Heart left ventricle (tissue), 16 donors: ENCODE results near the gene SMAD3. TPM values are rescaled to one million over a fixed set of nuclear protein-coding genes. Genes with fewer than 3 reads are reported as not detected.

Experiments used
- ATAC-seq, 4 donors: fragments of 200-7000 bp; cut with Tn5 transposase; one replicate each; pipeline ENCODE4 v1.9.1; 2020 to 2022; ENCODE audit warnings: moderate library complexity in 4 of 4, mild to moderate bottlenecking in 3 of 4, moderate number of reproducible peaks in 1 of 4
- DNase-seq, 5 donors: peaks; one replicate each; pipeline ENCODE4 v3.0.0-alpha.2; 2020
- H3K27ac ChIP-seq, 12 donors: fragments of 200-600 bp; sonication (generic) in 4 of 12; one replicate each; pipeline versions ENCODE4 v1.5.0 to v1.8.0; 2016 to 2022; ENCODE audit warnings: mild to moderate bottlenecking in 2 of 12
- H3K27me3 ChIP-seq, 9 donors: fragments of 200-600 bp; sonication (generic) in 2 of 9; one replicate each; pipeline versions ENCODE4 v1.5.1 to v1.8.0; 2016 to 2022; ENCODE audit warnings: mild to moderate bottlenecking in 3 of 9
- H3K36me3 ChIP-seq, 9 donors: fragments of 200-600 bp; sonication (generic) in 2 of 9; one replicate each; pipeline versions ENCODE4 v1.5.0 to v1.8.0; 2018 to 2022; ENCODE audit warnings: mild to moderate bottlenecking in 2 of 9
- H3K4me1 ChIP-seq, 12 donors: fragments of 200-600 bp; sonication (generic) in 4 of 12; one replicate each; pipeline versions ENCODE4 v1.5.0 to v1.8.0; 2016 to 2022; ENCODE audit warnings: mild to moderate bottlenecking in 3 of 12
- H3K4me3 ChIP-seq, 12 donors: fragments of 200-600 bp; sonication (generic) in 4 of 12; one replicate each; pipeline versions ENCODE4 v1.5.0 to v1.8.0; 2017 to 2022; ENCODE audit warnings: mild to moderate bottlenecking in 9 of 12, moderate library complexity in 4 of 12
- H3K9me3 ChIP-seq, 12 donors: fragments of 200-600 bp; sonication (generic) in 4 of 12; one replicate each; pipeline versions ENCODE4 v1.5.0 to v1.8.0; 2016 to 2022; ENCODE audit warnings: mild to moderate bottlenecking in 1 of 12
- CTCF ChIP-seq, 12 donors: fragments of 200-600 bp; sonication (generic) in 4 of 12; IDR thresholded peaks; one replicate each; pipeline versions ENCODE4 v1.5.0 to v1.8.0; 2018 to 2022; ENCODE audit warnings: antibody characterized with exemption in 12 of 12, mild to moderate bottlenecking in 5 of 12
- POLR2A ChIP-seq, 2 donors: fragments of 450-650 bp; IDR thresholded peaks; one replicate each; pipeline ENCODE4 v1.6.1; 2017; ENCODE audit warnings: antibody characterized with exemption in 2 of 2, mild to moderate bottlenecking in 2 of 2, moderate library complexity in 2 of 2
- WGBS, 4 donors: extraction: QIAGEN DNeasy Blood & Tissue Kit in 2 of 4; methylation state at CpG; one replicate each; pipeline versions ENCODE4 v1.1.5 to v1.1.7; 2013 to 2018; 5-methylcytosine and 5-hydroxymethylcytosine counted together
- intact Hi-C, 10 donors: fragments of 100-400 bp; cut with DNase I; formaldehyde crosslinking; loops; one replicate each; pipeline versions ENCODE4 v1.11.1 to v1.14.2; 2022
- polyA plus RNA-seq, 2 donors: library from polyadenylated mRNA; stranded (reverse); fragments of 200-250 nt; gene quantifications; one replicate each; pipeline ENCODE4 v1.2.3, GENCODE V29; 2013
- total RNA-seq, 9 donors: library from RNA; depleted of rRNA in 2 of 9; stranded (reverse); fragments of >200 nt in 2 of 9; fragmentation: NEBNext Ultra II Directional in 3 of 9; extraction: Animal tissue kit (Norgen Biotek cat#: 25700) in 3 of 9; gene quantifications; one replicate each; pipeline versions ENCODE4 v1.1.0 to v1.2.4, GENCODE V29; 2016 to 2023
- donor health status: ischemic (EF 13 %, LVEDD 7.1; RV severe dilation, severe dysfunction).
- donor health status: healthy with polysubstance abuse.
- donor health status: DM: no; HTN: yes; CAD: no.
- donor health status: DM: no; HTN: no; CAD: no.
- donor health status: ischemic (EF 25% LVEDD 6.9; RV normal size, moderate dysfunction).
- donor health status: ischemic (EF 25% LVEDD 5.7; RV mildly dilated, moderate dysfunction).
- donor health status: healthy.
- donor health status: DM: yes; HTN: yes; CAD: no.
- donor health status: ischemic (EF 35%, LVEDD 5.7; RV mildly dilated, moderate dysfunction).
- donor health status: nonischemic (EF 11% LVEDD 7.7; RV severe dilation, severe dysfunction).
- donor health status: DM: yes; HTN: yes; CAD: no.
- donor health status: PGD.
- donor health status: ischemic (EF 29% LVEDD 5.4; RV normal size, mild dysfunction).
- donor health status: nonischemic (EF 23%, LVEDD 6.1; RV moderate dilation, normal function).

The SMAD3 gene
- total and polyA plus RNA-seq, 11 donors: 5.6 to 34.3 (median 15.3) TPM

DNA sequence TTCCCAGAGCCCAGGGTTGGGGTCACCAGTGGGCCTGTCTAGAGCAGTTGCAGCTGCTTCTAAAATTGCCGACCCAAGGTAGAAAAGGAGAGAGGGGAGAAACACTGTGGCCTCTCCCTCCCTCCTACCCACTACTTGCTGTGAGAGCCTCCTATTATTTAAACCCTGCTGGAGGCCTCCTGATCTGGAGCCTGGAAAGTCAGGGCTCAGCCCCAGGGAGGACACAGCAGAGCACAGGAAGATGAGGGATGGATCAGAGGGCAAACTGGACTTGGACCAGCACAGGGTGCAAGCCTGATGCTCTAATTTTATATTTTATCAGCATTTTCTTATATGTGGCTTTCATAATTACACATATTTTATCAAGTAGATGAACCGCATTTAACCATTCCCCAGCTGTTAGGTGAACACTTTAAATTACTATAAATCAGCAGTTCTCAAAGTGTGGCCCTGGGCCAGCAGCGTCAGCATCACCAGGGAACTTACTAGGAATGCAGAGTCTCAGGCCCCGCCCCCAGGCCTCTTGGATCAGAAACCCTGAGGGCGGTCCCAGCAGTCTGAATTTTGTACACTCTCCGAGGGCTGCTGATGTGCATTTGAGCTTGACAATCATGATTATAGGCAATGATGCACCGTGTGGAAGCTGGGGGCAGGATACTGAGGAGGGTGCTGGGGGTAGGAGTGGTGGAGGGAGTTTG, 26.7 kb downstream of the SMAD3 start:
- TF ChIP-seq POLR2A (IDR thresholded peaks at IDR 0.05): no peak
- no peak for TF ChIP-seq CTCF (IDR thresholded peaks at IDR 0.05)
- intact Hi-C loops: no loop called here
- H3K36me3 ChIP-seq: peaks cover 0 to 13% (median 0%) of the 10 kb centered on the region in 9 donors
- H3K27ac ChIP-seq: peak overlapping the region in 8 of 12 donors; percentile 5 to 59 (median 25)
- H3K27me3 ChIP-seq: no peaks in the 10 kb centered on the region
- DNase-seq (no peak), ATAC-seq (no peak)
- no peaks in the 10 kb centered on the region for H3K9me3 ChIP-seq
- WGBS, 4 donors: 75 to 86% (median 80%) methylated on average over 7 of the region's 7 CpGs
- peaks cover 23 to 91% (median 60%) of the 10 kb centered on the region in 12 donors for H3K4me1 ChIP-seq
- H3K4me3 ChIP-seq: no peak overlapping the region

DNA sequence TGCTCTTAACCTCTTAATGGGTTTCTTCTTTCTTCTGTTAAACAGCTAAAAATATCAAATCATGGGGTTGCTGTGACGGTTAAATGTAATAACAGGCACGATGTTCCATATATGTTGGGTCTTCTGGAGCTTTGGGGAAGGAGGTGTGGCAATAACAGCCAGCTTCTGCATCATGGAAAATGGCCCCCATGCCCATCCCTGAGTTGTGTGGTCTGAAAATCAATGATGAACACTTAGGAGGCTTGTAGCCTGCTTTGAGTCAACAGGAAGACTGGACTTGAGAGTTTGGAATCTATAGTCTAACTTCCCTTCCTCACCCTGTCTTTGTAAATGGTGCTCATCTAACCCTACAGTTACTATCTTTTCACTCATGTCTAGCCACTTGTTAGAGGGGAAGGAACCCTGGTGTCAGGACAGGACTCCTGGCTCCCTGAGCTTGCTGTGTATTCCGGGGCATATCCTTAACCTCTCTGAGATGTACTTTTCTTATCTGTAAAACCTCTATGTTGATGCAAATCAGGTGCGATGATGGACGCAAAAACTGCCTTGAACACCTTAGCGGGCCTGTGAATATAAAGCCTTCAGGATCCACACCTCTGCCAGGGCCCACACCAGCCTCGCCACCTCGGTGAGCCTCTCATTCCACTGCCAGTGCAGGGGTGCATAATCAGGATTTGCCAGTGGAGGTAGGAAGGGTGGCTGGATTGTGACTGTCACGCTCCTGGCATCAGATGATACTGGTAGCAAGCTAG, 27.5 kb downstream of the SMAD3 start:
- ATAC-seq: no peak
- 90 to 93% (median 91%) methylated on average over 9 of the region's 9 CpGs for WGBS, 4 donors
- Histone ChIP-seq H3K27me3 (no peaks in the 10 kb centered on the region), H3K4me1 (peaks cover 23 to 91% (median 58%) of the 10 kb centered on the region in 12 donors), H3K4me3 (no peak overlapping the region), H3K36me3 (peaks cover 0 to 13% (median 0%) of the 10 kb centered on the region in 9 donors), H3K9me3 (no peaks in the 10 kb centered on the region), H3K27ac (peak overlapping the region in 1 of 12 donors; percentile 59)
- intact Hi-C loops: no loop called here
- TF ChIP-seq POLR2A (IDR thresholded peaks at IDR 0.05) (no peak), CTCF (IDR thresholded peaks at IDR 0.05) (no peak)
- DNase-seq: no peak

GRCh38 chr15:67093504-67093862, 28.1 kb downstream of the SMAD3 start:
- TF ChIP-seq CTCF (IDR thresholded peaks at IDR 0.05): no peak
- no peak for TF ChIP-seq POLR2A (IDR thresholded peaks at IDR 0.05)
- no peaks in the 10 kb centered on the region for H3K27me3 ChIP-seq
- 54 to 65% (median 62%) methylated on average over 7 of the region's 7 CpGs for WGBS, 4 donors
- DNase-seq: peak in 4 of 5 donors; percentile 29 to 62 (median 48)
- H3K4me3 ChIP-seq: no peak overlapping the region
- intact Hi-C loops: no loop called here
- no peaks in the 10 kb centered on the region for H3K9me3 ChIP-seq
- H3K4me1 ChIP-seq: peaks cover 23 to 91% (median 58%) of the 10 kb centered on the region in 12 donors
- ATAC-seq: peak in 3 of 4 donors; percentile 2 to 19 (median 9)
- H3K27ac ChIP-seq: peak overlapping the region in 1 of 12 donors; percentile 32
- H3K36me3 ChIP-seq: peaks cover 0 to 13% (median 0%) of the 10 kb centered on the region in 9 donors
